B cell (primary cell): ENCODE data around the gene OR8S1.

Experiments used
- CTCF ChIP-seq: fragments of 200-600 bp; IDR thresholded peaks from one replicate; pipeline ENCODE4 v1.8.0; 2022; ENCODE audit warnings: antibody characterized with exemption, mild to moderate bottlenecking
- EZH2 ChIP-seq: IDR thresholded peaks from 2 replicates; pipeline ENCODE4 v1.6.1; 2012; ENCODE audit warnings: borderline replicate concordance, low read depth, mild to moderate bottlenecking, moderate library complexity, low read length; ENCODE audit not compliant: insufficient read depth, poor library complexity, severe bottlenecking

GRCh38 chr12:48486261-48486660 lies 39.2 kb upstream of the OR8S1 start:
- TF ChIP-seq CTCF (no peak), EZH2 (no peak)
